Skin of body (tissue), 2 donors: ENCODE measurements around the gene TENT4A. TPM values are rescaled to one million over a fixed set of nuclear protein-coding genes. Genes with fewer than 3 reads are reported as not detected.

ENCODE experiments used
- DNase-seq: peaks from one replicate; lab custom pipeline; 2025; lab: John Stamatoyannopoulos, UW
- total RNA-seq: library from RNA; depleted of rRNA; stranded (reverse); fragments of >200 nt; gene quantifications from one replicate; pipeline ENCODE4 v1.2.3, GENCODE V29; 2014

Gene TENT4A
- total RNA-seq, 1 donor from 2014 or later, result 25.1 TPM

GRCh38 chr5:6792911-6793471 is 79.8 kb downstream of the TENT4A start:
- no peak for DNase-seq

GRCh38 chr5:6801236-6801635 is 88.0 kb downstream of the TENT4A start:
- DNase-seq, result no peak

DNA sequence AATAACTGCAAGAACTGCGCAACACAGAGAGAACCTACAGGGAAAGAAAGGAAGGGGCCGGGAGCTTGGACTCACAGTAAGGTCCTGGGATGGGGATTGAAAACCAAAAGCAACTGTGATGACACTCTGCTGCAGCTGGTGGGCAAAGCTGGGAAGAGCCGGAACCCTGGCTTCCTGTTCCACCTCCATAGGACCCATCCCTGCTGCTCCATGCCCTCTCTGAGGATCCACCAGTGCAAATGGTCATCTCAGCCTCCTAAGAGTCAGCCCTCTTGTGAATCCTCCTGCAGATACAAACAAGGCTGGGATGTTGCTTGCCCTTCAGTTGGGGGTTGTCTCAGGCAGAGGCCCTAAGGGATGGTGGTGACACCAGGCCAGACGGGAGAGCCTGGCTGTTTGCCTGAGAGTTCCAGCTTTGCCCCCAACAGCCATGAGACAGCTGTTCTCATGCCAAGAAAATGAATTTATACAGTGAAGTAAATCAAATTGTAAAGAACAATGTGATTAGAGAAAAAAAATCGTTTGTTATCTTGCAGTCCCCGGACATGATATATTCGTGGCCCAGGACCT is 90.8 kb downstream of the TENT4A start:
- no peak for DNase-seq

DNA sequence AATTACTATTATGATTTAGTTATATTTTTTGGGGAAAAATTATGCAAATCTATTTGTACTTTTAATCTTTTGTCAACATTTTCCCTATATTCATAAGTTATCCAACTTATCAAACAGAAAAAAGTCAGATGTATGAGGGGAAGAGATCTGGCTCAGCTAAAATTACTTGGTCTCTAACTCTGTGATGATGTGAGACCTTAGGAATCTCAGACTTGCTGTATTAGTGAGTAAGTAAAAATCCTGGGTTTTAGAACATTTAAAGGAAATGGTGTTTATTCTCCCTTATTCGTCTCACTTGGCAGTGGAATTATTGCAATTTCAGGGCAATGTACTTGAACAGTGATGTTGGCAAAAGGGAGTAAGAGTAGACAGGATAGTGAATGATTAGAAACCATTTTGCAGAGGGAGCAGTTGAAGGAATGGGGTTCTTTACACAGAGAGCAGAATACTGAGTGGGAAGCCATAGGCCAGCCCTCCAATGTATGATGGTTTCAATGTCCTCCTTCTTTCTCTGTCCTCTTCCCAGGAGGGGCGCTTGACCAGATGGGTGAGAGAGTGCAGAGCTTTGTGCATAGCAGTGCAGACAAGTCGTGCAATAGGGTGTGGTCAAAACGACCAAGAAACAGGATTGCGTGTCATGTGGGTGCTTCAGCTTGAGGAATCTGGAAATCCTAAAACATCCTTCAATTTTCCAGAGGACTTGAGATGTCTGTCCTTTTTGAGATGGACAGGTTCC is 91.7 kb downstream of the TENT4A start:
- peak; percentile 6 for DNase-seq

DNA sequence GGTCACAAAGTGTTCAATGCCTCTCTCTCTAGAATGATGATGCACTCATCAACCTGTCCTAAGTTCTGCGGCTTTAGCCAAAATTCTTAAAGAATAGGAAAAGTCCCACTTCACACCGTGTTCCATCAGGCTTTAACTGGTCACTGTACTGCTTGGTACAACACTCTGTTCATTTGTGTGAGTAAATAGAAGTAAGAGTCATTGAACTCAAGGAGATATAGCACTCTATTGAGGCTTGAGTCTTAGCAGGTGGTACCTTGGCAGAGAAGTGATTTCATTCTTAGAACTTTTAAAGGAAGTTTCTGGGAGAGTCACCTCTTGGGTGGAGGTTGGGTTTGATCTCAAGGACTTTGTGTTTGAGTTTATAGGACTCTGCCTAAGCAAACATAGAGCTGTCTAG is 92.6 kb downstream of the TENT4A start:
- no peak for DNase-seq

Other genes with a start within 250 kb of the TENT4A start
- gene NSUN2, start 80.4 kb upstream of the TENT4A start, total RNA-seq, result 48.9 TPM
- gene SRD5A1, start 80.0 kb upstream of the TENT4A start, total RNA-seq, result 6.0 TPM